Measurements from ENCODE around the gene RSL1D1.

The RSL1D1 gene

GRCh38 chr16:11851294-11852091 lies at the start of gene RSL1D1:
TSS of gene RSL1D1 (minus strand) at chr16:11851542. CDS start at chr16:11851512, 30 bp downstream.
- peak; percentile 76 to 86 for DNase-seq (ENCODE audit: low read depth in 2 of 2, low spot score in 1 of 2)

GRCh38 chr16:11901091-11901490 lies 49.7 kb upstream of the RSL1D1 start:
- no peak for DNase-seq (ENCODE audit: low read depth in 2 of 2, low spot score in 1 of 2)

GRCh38 chr16:11896486-11897176 lies 45.3 kb upstream of the RSL1D1 start:
- no peak for DNase-seq (ENCODE audit: low read depth in 2 of 2, low spot score in 1 of 2)

GRCh38 chr16:11893571-11893970 lies 42.2 kb upstream of the RSL1D1 start:
- DNase-seq (ENCODE audit: low read depth in 2 of 2, low spot score in 1 of 2): no peak

- DNase-seq (ENCODE audit: low read depth in 2 of 2, low spot score in 1 of 2): no peak
Observed at GRCh38 chr16:11892761-11893160, 41.4 kb upstream of the RSL1D1 start.

- DNase-seq (ENCODE audit: low read depth in 2 of 2, low spot score in 1 of 2): no peak
Observed at GRCh38 chr16:11890231-11890965, 39.1 kb upstream of the RSL1D1 start.

GRCh38 chr16:11886881-11887280 lies 35.5 kb upstream of the RSL1D1 start:
- DNase-seq (ENCODE audit: low read depth in 2 of 2, low spot score in 1 of 2): no peak

- DNase-seq (ENCODE audit: low read depth in 2 of 2, low spot score in 1 of 2): no peak
Observed at GRCh38 chr16:11884035-11884434, 32.7 kb upstream of the RSL1D1 start.

- no peak for DNase-seq (ENCODE audit: low read depth in 2 of 2, low spot score in 1 of 2)
Observed at GRCh38 chr16:11880007-11880406, 28.7 kb upstream of the RSL1D1 start.

- no peak for DNase-seq (ENCODE audit: low read depth in 2 of 2, low spot score in 1 of 2)
Observed at GRCh38 chr16:11877374-11877773, 26.0 kb upstream of the RSL1D1 start.

- DNase-seq (ENCODE audit: low read depth in 2 of 2, low spot score in 1 of 2): no peak
Observed at GRCh38 chr16:11876306-11876705, 25.0 kb upstream of the RSL1D1 start.

GRCh38 chr16:11875721-11876120 lies 24.4 kb upstream of the RSL1D1 start:
- no peak for DNase-seq (ENCODE audit: low read depth in 2 of 2, low spot score in 1 of 2)

- no peak for DNase-seq (ENCODE audit: low read depth in 2 of 2, low spot score in 1 of 2)
Observed at GRCh38 chr16:11871193-11871592, 19.9 kb upstream of the RSL1D1 start.

- DNase-seq (ENCODE audit: low read depth in 2 of 2, low spot score in 1 of 2): no peak
Observed at GRCh38 chr16:11870399-11870798, 19.1 kb upstream of the RSL1D1 start.

GRCh38 chr16:11869353-11870228 lies 18.2 kb upstream of the RSL1D1 start:
- DNase-seq (ENCODE audit: low read depth in 2 of 2, low spot score in 1 of 2): no peak

- no peak for DNase-seq (ENCODE audit: low read depth in 2 of 2, low spot score in 1 of 2)
Observed at GRCh38 chr16:11868412-11868980, 17.2 kb upstream of the RSL1D1 start.

- no peak for DNase-seq (ENCODE audit: low read depth in 2 of 2, low spot score in 1 of 2)
Observed at GRCh38 chr16:11862489-11862888, 11.1 kb upstream of the RSL1D1 start.

GRCh38 chr16:11857161-11857560 lies 5.8 kb upstream of the RSL1D1 start:
- DNase-seq (ENCODE audit: low read depth in 2 of 2, low spot score in 1 of 2): no peak

- no peak for DNase-seq (ENCODE audit: low read depth in 2 of 2, low spot score in 1 of 2)
Observed at GRCh38 chr16:11852092-11852809, 909 bp upstream of the RSL1D1 start.

- DNase-seq (ENCODE audit: low read depth in 2 of 2, low spot score in 1 of 2): no peak
Observed at GRCh38 chr16:11848842-11849241, 2.5 kb downstream of the RSL1D1 start.
